GM10266 (cell line): ENCODE data around the gene F10.

Experiments
- DNase-seq: peaks from one replicate; pipeline ENCODE4 v3.0.0; 2012; ENCODE audit errors: extremely low spot score
- CTCF ChIP-seq: IDR thresholded peaks from 2 replicates; pipeline ENCODE4 v1.5.1; 2012; ENCODE audit warnings: mild to moderate bottlenecking, low read depth; ENCODE audit not compliant: control insufficient read depth, insufficient read depth; ENCODE audit errors: missing control alignments

Gene F10

GRCh38 chr13:113145911-113146598, 23.5 kb downstream of the F10 start:
- DNase-seq = no peak
- no peak for TF ChIP-seq CTCF

GRCh38 chr13:113146750-113147149, 24.2 kb downstream of the F10 start:
- no peak for TF ChIP-seq CTCF
- DNase-seq = no peak

GRCh38 chr13:113147206-113147605, 24.6 kb downstream of the F10 start:
- DNase-seq = no peak
- no peak for TF ChIP-seq CTCF

GRCh38 chr13:113148407-113148806, 25.8 kb downstream of the F10 start:
- no peak for DNase-seq
- TF ChIP-seq CTCF = no peak

- TF ChIP-seq CTCF = no peak
- DNase-seq = no peak
These were observed 26.4 kb downstream of the F10 start for GRCh38 chr13:113148940-113149503.

GRCh38 chr13:113149711-113150549, 27.3 kb downstream of the F10 start:
- DNase-seq = no peak
- no peak for TF ChIP-seq CTCF
